Measurements from ENCODE around the gene ANO8.

ANO8 gene

DNA sequence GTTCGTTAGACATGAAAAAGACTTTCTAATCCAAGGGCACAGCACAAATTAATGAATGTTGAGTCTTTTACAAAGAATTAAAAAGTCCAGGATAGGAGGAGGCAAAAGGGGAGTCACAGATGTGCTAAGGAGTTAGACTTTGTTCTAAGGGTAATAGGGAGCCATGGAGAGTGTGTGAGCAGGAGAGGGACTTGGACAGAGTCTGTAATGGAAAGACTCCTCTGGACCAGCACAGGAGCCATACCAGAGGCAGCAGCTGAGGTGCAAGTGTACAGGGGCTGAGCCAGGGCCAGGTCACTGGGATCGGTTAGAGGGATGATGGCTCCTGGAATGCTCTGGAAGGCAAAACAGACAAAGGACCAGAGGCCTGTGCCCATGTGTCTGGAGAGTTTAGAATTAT lies 13.2 kb upstream of the ANO8 start:
- DNase-seq = no peak

DNA sequence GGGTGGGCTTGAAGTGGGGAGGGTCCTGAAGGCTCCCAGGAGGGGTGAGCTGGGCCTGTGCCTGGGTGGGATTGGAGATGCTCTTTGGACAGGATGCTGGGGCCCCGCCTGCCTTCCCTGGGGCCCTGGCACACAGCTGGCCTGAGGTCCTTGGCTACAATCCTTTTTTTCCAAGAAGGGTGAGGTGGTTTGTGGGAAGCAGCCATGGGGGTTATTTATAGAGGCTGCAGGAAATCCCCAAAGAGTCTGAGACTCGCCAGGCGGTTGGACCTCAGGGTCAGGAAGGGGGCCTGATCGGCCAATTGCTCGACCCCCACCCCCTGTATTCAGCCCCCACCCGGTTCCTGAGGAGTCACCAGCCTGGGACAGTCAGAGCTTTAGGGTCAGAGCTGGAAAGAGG lies 12.7 kb upstream of the ANO8 start:
- peak in 1 of 14 donors; percentile 24 for DNase-seq

DNA sequence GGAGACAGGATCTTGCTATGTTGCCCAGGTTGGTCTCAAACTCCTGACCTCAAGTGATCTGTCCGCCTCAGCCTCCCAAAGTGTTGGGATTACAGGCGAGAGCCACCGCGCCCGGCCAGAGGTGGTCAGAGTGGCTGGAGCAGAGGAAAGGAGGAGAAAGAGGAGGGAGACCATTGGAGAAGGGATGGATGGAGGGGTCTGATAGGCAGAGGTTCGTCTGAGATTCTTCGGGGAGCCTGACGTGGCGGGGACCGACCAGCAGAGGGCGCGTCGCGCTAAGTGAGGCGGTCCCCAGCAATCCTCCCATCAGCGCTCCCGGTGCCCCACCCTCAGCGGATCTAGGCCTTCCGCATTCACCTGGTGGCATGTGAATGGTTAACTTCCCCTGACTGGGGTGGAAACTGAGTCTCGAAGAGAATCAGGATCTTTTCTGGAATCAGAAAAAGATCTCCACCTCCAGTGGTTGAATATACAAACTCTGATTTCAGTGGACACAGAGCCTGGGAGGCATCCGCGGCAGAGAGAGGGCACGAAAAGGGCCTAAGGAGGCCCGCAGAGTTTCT lies 11.5 kb upstream of the ANO8 start:
- DNase-seq = peak in 10 of 14 donors; percentile 7 to 76 (median 31)

DNA sequence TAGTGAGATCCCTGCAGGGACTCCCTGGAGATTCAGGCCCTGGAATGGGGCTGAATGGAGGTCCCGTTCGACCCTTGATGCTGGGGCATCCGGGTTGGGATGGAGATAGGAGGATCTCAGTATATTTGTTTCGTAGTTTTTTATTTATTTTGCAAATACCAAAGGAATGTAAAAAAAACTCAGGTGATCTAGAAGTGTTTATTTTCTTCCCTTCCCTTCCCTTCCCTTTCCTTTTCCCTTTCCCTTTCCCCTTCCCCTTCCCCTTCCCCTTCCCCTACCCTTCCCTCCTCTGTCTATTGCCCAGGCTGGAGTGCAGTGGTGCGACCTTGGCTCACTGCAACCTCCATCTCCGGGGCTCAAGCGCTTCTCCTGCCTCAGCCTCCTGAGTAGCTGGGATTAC lies 7.2 kb upstream of the ANO8 start:
- DNase-seq = no peak

DNA sequence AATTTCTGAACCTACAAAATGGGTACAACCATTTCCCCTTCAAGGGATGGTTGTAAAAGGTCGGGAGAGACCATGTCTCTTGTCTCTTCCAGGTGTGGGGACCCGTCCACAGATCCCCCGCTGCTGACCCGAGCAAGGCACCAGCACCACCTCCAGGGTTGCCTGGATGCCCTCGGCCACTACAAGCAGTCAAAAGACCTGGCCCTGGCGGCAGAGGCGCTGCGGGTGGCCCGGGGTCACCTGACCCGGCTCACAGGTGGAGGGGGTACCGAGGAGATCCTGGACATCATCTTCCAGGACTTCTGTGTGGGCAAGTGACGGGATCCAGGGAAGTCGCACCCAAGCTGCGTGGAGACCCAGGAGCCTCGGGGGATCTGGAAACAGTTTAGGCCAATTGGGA lies 6.7 kb upstream of the ANO8 start:
- DNase-seq = no peak

DNA sequence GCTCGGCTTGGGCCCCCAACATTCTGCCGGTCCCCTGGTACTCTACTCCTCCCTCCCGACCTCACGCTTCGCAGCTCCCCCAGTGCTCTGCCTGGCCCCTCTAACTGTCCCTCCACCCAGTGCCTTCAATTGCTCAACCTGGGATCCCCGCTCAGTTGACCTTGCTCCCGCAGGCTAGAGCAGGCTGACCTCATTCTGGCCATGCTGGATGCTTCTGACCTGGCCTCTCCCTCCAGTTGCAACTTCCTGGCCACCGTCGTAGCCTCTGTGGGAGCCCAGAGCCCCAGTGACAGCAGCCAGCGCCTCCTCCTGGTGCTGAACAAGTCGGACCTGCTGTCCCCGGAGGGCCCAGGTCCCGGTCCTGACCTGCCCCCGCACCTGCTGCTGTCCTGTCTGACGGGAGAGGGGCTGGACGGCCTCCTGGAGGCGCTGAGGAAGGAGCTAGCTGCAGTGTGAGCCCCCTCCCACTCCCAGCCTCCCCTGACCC lies 6.3 kb upstream of the ANO8 start:
- no peak for DNase-seq

DNA sequence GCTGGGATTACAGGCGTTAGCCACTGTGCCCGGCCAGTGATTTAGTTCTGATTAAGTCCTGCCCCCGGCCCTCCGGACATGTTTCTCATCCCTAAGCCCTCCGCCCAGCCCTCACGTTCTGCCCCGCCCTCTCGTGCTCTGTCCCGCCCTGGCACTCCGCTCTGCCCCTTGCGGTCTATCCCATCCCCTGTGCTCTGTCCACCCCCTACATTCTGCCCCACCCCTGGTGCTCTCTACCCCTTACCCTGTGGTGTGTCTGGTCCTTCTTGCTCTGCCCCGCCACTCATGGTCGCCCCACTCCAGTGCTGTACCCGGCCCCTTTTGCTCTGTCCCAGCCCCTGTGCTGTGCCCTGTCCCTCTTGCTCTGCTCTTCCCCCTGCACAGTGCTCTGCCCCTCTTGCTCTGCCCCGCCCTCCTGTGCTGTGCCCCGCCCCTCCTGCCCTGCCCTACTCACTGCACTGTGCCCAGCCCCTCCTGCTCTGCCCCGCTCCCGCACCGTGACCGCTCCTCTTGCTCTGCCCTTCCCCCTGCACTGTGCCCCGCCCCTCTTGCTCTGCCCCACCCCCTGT lies 5.7 kb upstream of the ANO8 start:
- no peak for DNase-seq

DNA sequence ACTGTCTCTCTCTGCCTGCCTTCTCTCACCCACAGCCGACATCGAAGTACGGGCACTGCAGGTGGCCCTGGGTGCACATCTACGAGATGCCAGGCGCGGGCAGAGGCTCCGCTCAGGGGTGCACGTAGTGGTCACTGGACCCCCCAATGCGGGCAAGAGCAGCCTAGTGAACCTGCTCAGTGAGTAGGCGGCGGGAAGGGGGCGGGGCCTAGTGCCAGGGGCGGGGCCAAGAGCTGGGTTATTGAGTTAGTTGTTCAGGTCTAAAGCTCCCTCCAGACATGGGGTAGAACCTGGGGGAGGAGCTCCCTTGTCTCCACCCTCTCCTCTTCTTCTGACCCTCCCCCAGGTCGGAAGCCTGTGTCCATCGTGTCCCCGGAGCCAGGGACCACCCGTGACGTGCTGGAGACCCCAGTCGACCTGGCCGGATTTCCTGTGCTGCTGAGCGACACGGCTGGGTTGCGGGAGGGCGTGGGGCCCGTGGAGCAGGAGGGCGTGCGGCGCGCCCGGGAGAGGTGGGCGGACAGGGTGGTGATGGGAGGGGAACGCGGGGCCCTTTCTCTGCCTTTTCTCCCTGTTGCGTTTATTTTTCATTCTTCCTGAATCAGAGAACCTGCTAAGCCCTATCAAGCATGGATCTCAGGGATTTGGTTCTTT lies 4.6 kb upstream of the ANO8 start:
- DNase-seq = no peak

DNA sequence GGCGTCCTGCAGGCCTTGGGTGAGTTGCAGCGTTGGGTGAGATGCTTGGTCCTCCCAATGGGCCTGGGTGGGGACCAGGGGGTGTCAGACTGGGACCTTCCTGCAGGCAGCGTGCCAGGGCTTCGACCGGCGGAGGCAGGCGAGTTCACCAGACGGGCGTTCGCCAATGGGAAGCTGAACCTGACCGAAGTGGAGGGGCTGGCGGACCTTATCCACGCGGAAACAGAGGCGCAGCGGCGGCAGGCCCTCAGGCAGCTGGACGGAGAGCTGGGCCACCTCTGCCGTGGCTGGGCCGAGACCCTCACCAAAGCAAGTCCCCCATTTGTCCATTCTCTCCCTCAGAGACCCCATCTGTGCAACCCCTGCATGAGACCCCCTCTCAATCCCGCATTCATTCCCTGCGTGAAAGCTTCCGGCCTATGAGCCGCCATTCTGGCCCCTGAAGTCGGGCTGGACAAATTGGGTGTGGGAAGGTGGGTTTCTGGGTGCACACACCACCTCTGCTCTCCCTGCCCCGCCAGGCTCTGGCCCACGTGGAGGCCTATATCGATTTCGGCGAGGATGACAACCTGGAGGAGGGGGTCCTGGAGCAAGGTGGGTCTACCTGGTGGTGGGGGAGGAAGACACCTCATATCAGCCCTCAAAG lies 3.9 kb upstream of the ANO8 start:
- DNase-seq = peak in 1 of 14 donors; percentile 9

DNA sequence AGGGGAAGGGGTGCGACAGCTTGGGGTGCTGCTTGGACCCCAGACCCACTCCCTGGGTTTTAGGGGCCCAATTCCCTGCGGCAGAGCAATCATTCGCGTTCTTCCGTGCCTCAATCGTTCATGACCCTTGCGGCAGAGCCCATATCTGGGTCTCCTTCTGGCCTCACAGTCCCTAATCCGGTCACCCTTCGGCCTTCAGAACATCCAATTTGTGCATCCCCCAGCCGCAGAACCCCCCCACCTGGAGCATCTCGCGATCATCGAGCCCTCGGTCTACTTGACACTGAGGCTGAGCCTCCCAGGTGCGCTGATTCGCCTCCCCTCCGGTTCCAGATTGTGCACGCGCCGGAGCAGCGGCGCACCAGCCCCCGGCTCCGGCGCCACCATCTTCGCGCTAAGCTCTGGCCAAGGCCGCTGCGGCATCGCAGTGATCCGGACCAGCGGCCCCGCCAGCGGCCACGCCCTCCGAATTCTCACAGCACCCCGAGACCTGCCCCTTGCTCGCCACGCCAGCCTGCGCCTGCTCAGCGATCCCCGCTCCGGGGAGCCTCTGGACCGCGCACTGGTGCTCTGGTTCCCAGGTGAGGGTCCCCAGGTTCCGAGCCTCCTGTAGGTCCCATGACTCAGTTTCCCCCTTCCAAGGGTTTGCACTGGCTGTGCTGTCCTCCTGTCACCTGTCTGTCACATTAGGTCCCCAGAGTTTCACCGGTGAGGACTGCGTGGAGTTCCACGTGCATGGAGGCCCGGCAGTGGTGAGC lies 3.2 kb upstream of the ANO8 start:
- DNase-seq = no peak

DNA sequence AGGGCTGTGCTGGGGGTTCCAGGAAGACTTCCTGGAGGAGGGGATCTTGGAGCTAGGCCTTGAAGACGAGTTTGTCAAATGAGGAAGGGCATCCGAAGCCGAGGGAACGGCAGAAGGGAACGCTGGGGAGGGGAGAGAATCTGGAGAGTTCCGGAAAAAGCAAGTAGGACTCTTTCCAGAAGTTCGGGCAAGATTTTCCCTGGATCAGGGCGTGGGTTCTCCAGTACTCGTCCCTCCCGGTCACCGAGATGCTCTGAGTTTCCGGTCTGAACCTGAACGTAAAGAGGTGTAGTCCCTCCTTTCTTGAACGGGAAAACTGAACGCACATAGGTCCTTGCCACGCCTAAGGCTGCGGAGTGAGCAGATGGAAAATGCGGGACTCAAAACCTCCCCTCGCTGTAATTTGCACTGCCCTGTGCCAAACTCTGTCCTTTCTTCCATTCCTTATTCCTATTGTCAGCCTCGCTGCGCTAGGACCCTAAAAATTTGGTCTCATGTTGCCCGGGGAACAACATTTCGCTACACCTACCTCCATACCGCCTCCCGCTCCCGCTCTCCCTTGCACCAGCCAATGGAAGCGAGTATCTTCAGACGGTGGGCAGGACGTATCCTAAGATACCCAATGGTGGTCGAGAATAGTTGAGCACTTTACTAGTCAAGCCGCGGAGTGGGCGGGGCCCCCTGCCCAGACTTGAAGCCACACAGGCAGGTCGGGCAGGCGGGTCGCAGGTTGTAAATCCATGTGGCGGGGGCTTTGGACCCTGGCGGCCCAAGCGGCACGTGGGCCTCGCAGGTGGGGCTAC lies 2.4 kb upstream of the ANO8 start, which contains the start of gene GTPBP3:
TSS of gene GTPBP3 (plus strand) at position 682 of the 803 bp plus-strand sequence. CDS start at position 741, 59 bp downstream.
- DNase-seq = peak; percentile 42 to 100 (median 89)

DNA sequence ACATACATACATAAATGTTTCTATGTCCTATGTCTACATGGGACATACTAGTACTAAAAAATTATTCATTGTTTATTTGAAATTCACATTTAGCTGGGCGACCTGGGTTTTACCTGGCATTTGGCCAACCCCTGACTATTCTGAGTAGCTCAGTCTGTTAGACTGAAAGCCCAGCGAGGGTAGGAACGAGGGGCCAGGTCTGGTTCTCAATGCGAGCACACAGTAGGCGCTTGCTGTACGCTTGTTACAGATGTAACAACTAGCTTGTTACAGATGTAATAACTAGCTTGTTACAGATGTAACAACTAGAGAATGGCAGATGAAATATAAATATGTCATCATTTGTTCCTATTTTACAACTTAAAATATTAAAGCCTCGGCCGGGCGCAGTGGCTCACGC lies 920 bp upstream of the ANO8 start:
- DNase-seq = no peak

DNA sequence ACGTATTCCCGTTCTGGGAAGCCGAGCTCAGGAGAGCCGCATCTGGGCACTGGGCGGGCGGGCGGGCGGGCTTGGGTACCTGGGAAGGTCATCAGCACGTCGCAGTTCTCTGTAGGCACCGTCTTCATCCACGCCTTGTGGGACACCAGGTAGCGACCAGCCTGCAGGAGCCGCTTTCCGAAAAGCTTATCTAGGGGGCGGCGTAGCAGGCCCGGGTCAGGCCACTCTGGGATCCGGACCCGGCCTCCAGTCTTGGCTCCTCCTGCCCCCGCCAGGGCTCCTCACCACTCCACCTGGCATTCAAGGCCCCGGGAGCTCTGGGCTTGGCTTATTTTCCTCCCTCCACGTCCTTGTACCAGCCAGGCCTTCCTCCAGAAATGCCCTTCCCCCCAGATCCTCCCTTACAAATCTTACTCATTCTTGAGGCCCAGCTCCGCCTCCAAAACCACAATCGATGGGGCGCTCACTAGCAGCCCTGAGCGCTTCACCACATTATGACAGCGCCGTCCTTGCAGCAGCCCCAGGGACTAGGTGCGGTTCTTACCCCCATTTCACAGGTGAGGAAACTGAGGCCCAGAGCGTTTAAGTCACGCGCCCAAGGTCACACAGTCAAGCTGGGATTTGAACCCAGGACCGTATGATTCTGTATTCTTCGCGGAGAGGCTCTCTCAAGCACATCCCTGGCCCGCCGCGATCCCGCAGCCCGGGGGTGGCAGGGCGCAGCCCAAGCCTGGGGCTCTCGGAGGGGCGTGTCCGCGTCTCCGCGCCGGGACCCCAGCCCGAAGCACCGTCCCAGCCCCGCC lies 843 bp downstream of the ANO8 start:
- peak in 2 of 14 donors; percentile 22 to 36 for DNase-seq

DNA sequence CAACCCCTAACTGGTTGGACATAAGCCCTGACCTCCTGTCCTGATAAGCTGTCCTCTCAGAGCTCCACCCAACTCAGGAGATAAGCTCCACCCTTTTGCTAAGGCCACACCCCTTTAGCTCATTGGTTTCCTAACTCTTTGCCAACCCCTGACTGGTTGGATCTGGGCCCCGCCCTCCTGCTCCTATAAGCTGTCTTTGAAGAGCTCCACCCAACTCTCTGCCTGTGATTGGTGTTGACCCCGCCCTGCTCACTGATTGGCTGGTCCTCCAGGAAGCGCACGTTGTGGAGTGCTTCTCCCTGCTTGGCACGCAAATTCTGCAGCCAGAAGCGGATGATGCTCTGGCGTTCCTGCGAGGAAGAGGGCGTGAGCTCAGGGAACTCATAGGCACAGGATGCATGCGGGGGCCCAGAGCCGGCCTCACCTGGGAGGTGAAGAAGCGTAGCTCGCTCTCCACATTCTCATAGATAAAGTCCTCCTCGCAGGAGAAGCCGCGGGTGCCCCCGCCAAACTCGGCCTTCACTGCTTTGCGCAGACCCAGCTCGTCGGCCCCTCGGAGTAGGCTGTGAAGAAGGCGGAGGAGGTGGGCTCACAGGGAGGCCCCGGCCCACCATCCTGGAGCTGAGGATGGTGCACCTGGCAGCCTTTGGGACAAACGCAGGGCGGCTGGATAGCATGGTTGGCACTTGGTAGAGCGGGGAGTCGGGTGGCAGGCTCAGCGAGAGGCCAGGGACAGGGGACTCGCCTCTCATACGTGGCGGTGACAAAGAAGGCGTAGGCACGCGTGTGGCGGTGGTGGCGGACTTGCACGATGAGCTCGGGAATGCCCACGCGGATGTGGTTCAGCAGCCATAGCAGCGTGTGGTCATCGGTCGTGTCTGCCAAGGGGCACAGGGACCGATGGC lies 1.7 kb downstream of the ANO8 start:
- peak in 1 of 14 donors; percentile 48 for DNase-seq

DNA sequence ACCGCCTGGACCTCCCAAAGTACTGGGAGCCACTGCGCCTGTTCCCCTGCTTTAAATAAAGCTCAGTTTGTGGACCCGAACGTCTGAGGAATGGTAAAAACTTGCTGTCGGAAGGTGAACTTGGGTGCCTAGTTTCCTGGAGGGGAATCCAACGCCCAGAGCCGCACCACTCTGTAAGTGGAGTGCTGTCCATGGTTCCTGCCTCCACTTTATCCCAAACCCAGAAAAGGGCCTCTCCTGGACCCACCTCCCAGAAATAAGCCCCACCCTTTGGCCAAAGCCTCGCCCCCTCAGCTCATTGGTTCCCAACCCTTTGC lies 2.3 kb downstream of the ANO8 start:
- no peak for DNase-seq

DNA sequence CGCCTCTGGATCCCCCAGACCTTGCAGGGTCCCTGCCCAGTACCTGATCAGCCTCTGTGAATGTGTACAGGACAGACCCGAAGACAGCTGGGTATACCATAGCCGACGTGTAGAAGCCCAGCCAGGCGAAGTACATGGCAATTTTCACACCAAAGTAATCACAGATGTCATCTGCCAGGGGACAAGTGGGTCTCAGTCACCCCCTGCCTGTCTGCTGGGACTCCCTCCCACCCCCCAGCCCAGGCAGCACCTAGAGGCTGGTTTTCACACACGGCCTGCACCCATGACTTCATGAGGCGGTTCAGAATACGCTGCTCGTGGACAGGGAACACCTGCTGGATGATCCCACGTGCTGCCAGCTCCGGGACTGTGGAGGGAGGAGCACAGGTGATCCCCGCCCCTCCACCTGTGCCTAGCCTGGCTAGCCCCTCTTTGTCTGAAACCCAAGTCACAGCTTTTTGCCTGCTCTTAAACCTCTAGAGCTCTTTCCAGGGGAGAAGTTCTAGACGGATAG lies 3.6 kb downstream of the ANO8 start:
- DNase-seq = no peak

DNA sequence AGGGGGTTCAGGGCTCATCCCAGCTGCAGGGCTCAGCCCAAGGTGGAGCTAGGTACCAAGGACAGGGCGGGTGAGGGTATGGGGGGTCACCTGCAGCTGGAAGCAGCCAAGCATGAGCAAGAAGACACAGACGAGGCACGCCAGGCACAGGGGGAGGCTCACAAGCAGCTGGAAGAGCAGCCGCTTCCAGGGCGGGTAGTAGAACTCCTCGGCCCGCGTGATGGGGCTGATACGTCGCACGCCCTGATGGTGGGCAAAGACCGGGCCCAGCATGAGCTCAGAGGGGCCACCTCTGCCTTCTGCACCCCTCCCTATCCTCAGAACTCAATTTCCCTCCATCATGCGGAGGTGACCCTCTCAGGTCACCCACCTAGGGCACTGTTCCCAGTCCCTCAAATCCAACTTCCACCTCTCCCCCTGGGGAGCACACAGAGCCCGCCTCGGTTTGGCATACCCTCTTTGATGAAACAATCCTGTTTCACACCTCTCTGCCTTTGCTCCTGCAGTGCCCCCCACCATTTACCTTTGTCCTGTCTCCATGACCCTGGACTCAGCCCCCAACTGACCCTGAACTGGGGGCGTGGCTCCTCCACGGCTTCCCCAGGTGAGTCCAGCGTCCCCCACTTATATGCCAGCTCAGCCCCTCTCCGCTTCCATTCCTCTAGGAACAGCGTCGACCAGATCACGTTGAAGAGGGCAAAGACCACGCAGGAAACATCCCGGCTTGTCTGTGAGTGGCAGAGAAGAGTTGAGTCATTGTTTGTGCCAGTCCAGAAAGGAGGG lies 4.2 kb downstream of the ANO8 start:
- DNase-seq = no peak

DNA sequence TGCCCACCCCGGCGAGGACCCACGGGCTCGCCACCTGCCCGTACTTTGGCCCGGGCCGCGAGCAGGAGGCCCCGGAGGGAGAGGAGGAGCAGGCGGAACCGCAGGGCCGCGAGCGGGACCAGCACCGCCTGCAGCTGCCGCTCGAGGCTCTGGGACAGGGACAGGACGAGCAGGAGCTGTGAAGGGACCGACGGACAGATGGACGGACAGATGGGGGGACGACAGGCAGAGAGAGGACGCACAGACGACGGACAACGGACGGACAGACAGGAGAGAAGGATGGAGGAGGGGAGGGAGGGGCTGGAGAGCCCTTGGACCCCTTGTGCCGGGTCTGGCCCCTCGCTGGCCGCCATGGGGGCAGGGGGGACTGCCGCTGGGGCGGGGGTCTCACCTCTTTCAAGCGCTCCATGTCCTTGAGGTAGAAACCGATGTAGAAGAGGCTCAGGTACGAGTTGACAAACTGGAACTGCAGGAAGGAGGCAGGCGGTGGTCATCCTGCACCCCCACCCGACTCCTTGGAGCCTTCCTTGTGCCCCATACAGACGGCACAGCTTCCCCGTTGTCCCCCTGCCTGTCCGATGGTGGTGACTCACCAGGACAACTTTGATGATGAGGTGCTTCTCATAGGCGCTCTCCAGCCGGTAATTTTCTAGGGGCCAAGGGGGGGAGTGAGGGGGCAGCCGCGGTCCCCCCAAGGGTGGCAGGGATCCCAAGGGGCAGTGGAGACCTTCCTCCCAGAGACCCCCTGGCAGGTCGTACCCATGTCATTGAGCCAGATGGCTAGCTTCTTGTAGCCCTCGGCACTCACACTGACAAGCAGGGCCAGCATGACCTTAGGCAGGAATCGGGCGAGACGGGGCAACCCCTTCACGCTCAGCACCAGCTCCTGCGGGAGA lies 5.0 kb downstream of the ANO8 start:
- peak in 1 of 14 donors; percentile 19 for DNase-seq
